ENCODE results near the gene SLC43A2. TPM values are rescaled to one million over a fixed set of nuclear protein-coding genes. Genes with fewer than 3 reads are reported as not detected.

The SLC43A2 gene
- total and polyA plus RNA-seq, 4 donors, result 17.2 to 42.8 (median 29.8) TPM

DNA sequence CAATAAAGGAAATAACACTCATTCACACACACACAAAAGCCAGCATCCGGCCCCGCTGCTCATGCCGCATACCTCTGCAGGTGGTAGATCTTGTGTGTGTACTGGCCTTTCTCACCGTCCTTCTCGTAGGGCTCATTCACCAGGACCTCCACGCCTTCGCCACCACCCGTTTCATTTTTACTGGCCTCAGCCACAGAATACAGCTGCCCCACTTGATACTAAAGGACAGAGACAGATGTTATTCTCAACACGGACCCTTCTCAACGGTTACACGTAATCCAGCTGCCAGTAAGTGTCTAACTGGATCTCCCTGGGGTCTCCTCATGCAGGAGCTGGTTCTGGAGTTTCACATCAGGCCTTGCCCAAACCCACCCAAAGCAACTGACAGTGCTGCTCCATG, 75.7 kb downstream of the SLC43A2 start:
- 85% methylated on average over 8 of the region's 11 CpGs for WGBS (ENCODE audit: insufficient coverage)
- H3K36me3 ChIP-seq (ENCODE audit: control insufficient read depth, insufficient read depth, low read length), result peaks cover 76% of the 10 kb centered on the region

DNA sequence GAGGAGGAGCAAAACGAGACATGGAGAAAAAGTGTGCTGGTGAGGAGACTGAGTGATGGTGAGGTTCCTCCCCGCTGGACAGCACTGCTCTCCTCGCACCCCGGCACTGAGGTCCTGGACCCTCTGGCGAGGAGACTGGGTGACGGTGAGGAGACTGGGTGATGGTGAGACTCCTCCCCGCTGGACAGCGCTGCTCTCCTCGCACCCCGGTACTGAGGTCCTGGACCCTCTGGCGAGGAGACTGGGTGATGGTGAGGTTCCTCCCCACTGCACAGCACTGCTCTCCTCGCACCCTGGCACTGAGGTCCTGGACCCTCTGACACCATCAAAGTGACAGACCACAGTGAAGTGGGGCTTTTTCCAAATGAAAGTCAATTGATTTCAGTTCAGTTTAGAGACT, 76.9 kb downstream of the SLC43A2 start:
- peaks cover 25% of the 10 kb centered on the region for H3K4me1 ChIP-seq (ENCODE audit: control insufficient read depth, insufficient read depth, low read length)
- WGBS (ENCODE audit: insufficient coverage), result 98% methylated on average over 11 of the region's 12 CpGs
- H3K27me3 ChIP-seq (ENCODE audit: control insufficient read depth, insufficient read depth, low read length), result no peaks in the 10 kb centered on the region
- H3K27ac ChIP-seq (ENCODE audit: low read depth, low read length), result no peak overlapping the region
- H3K4me3 ChIP-seq (ENCODE audit: low read depth, low read length), result no peak overlapping the region
- no peak for DNase-seq (ENCODE audit: low read depth in 4 of 6, low spot score in 6 of 6)
- no peaks in the 10 kb centered on the region for H3K9me3 ChIP-seq (ENCODE audit: control insufficient read depth, insufficient read depth, low read length)
- peaks cover 76% of the 10 kb centered on the region for H3K36me3 ChIP-seq (ENCODE audit: control insufficient read depth, insufficient read depth, low read length)

More for the DNA sequence above, 75.7 kb downstream of the SLC43A2 start:
- Histone ChIP-seq H3K27ac (ENCODE audit: low read depth, low read length) (no peak overlapping the region), H3K27me3 (ENCODE audit: control insufficient read depth, insufficient read depth, low read length) (no peaks in the 10 kb centered on the region), H3K4me1 (ENCODE audit: control insufficient read depth, insufficient read depth, low read length) (peaks cover 37% of the 10 kb centered on the region), H3K9me3 (ENCODE audit: control insufficient read depth, insufficient read depth, low read length) (no peaks in the 10 kb centered on the region), H3K4me3 (ENCODE audit: low read depth, low read length) (no peak overlapping the region)
- DNase-seq (ENCODE audit: low read depth in 4 of 6, low spot score in 6 of 6), result no peak

DNA sequence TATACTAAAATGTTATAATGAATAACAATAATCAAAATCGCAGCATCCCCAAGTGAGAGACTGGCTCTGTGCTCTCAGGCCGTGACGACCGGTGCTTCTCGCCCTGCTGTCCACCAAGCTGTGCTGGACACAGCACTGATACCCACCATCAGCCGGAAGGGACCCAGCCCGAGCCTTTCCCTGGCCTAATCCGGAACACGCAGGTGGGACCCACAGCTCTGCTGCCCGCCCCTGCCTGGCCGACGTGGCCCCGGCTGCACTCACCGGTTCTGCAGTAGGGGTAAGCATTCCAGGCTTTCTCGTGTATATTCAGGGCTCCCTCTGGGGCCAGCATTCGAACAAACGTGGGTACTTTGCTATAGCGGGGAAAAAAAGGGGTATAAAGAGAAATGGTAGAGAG, 80.6 kb downstream of the SLC43A2 start:
- Histone ChIP-seq H3K4me1 (ENCODE audit: control insufficient read depth, insufficient read depth, low read length) (no peaks in the 10 kb centered on the region), H3K27me3 (ENCODE audit: control insufficient read depth, insufficient read depth, low read length) (no peaks in the 10 kb centered on the region), H3K9me3 (ENCODE audit: control insufficient read depth, insufficient read depth, low read length) (no peaks in the 10 kb centered on the region), H3K27ac (ENCODE audit: low read depth, low read length) (no peak overlapping the region), H3K36me3 (ENCODE audit: control insufficient read depth, insufficient read depth, low read length) (peaks cover 78% of the 10 kb centered on the region), H3K4me3 (ENCODE audit: low read depth, low read length) (no peak overlapping the region)
- DNase-seq (ENCODE audit: low read depth in 4 of 6, low spot score in 6 of 6), result no peak
- WGBS (ENCODE audit: insufficient coverage), result 94% methylated on average over 18 of the region's 18 CpGs

DNA sequence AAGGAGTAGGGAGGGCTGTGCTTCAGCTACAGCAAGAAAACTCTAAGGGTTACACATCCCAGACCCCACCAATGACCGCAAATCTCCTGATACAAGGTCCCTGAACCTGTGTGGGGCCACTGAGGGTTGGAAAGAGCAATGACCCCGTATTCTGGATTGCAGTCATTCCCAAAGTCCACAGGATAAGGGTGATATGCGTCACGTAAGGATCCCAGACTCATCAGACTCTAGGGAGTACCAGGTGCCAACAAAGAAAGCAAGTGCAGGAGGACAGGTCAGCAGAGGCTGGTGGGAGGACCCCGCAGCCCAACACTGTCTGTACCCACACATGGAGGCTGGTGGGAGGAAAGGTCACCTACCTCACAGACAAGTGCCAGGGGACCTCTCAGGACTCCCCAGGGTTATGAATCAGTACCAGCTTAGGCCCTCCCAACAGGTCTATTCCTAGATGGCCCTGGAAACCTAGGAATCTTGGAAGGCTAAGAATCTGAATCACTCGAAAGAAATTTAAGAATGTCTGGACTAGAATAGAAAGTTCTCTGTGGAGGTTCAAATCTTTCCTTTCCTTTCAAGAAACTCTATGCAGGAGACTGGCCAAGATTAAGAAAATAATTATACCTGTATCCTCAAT, 82.2 kb downstream of the SLC43A2 start:
- 91% methylated on average over 5 of the region's 6 CpGs for WGBS (ENCODE audit: insufficient coverage)
- H3K27me3 ChIP-seq (ENCODE audit: control insufficient read depth, insufficient read depth, low read length), result no peaks in the 10 kb centered on the region
- peaks cover 83% of the 10 kb centered on the region for H3K36me3 ChIP-seq (ENCODE audit: control insufficient read depth, insufficient read depth, low read length)
- no peak overlapping the region for H3K27ac ChIP-seq (ENCODE audit: low read depth, low read length)
- DNase-seq (ENCODE audit: low read depth in 4 of 6, low spot score in 6 of 6), result no peak
- no peak overlapping the region for H3K4me3 ChIP-seq (ENCODE audit: low read depth, low read length)
- no peaks in the 10 kb centered on the region for H3K4me1 ChIP-seq (ENCODE audit: control insufficient read depth, insufficient read depth, low read length)
- H3K9me3 ChIP-seq (ENCODE audit: control insufficient read depth, insufficient read depth, low read length), result no peaks in the 10 kb centered on the region

DNA sequence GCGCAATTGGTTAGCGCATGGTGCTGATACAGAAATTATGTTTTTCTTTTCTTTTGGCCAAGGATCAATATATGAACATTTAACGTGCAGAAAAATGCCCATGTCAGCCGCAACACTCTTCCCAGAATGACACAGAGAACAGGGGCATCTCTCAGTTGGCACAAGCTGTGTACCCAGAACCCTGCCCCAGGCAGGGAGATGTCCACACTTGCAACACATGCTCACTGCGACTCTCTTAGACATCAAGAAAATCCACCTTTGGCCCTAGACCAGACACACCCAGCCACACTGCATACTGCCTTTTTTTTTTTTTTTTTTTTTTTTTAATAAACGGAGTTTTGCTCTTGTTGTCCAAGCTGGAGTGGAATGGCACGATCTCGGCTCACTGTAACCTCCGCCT, 83.0 kb downstream of the SLC43A2 start:
- Histone ChIP-seq H3K27ac (ENCODE audit: low read depth, low read length) (no peak overlapping the region), H3K4me3 (ENCODE audit: low read depth, low read length) (no peak overlapping the region), H3K27me3 (ENCODE audit: control insufficient read depth, insufficient read depth, low read length) (no peaks in the 10 kb centered on the region), H3K36me3 (ENCODE audit: control insufficient read depth, insufficient read depth, low read length) (peaks cover 82% of the 10 kb centered on the region), H3K9me3 (ENCODE audit: control insufficient read depth, insufficient read depth, low read length) (no peaks in the 10 kb centered on the region), H3K4me1 (ENCODE audit: control insufficient read depth, insufficient read depth, low read length) (no peaks in the 10 kb centered on the region)
- DNase-seq (ENCODE audit: low read depth in 4 of 6, low spot score in 6 of 6), result no peak
- 100% methylated on average over 4 of the region's 9 CpGs for WGBS (ENCODE audit: insufficient coverage)

DNA sequence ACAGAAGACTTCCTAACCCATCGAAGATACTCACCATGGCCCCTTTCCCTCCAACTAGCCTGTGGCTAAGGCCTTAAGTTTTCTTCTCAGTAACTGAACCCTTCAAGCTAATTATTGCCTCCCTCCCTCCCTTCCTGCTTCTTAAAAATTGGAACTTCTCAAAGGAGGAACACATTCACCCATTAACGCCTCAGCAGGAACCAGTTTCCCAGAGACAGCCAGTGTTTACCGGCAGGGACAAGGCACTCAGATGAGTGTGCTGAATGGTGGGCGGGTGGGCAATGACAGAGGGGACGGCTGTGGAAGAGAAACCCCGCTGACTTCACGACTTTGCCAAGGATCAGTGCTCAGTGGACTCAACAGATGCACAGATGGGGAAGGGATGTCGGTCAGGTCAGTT, 86.3 kb downstream of the SLC43A2 start:
- peaks cover 73% of the 10 kb centered on the region for H3K36me3 ChIP-seq (ENCODE audit: control insufficient read depth, insufficient read depth, low read length)
- no peak overlapping the region for H3K27ac ChIP-seq (ENCODE audit: low read depth, low read length)
- 39% methylated on average over 7 of the region's 8 CpGs for WGBS (ENCODE audit: insufficient coverage)

DNA sequence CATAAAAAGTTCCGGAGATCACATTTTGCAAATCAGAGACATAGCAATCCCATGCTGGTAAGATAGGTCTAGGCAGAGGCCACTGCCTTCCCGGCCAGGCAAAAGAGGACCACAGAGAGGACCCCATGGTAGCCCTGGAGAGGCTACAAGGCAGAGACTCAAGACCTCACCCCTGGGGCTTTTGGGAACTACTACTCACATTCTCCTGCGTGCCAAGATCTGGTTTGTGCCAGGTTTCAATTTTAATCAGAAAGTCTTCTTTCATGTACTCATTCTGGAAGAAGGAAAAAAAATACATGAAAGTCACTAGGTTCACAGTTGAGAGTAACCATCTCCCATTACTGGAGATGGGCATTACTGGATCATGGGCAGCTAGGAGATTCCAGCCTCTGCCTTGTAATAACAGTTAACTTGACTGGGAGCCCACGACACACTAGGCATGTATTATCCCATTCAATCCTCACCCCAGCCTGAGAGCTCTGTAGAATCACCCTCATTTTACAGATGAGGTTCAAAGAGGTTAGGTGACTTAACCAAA, 87.2 kb downstream of the SLC43A2 start:
- Histone ChIP-seq H3K27me3 (ENCODE audit: control insufficient read depth, insufficient read depth, low read length) (no peaks in the 10 kb centered on the region), H3K27ac (ENCODE audit: low read depth, low read length) (no peak overlapping the region), H3K36me3 (ENCODE audit: control insufficient read depth, insufficient read depth, low read length) (peaks cover 71% of the 10 kb centered on the region), H3K4me3 (ENCODE audit: low read depth, low read length) (no peak overlapping the region), H3K4me1 (ENCODE audit: control insufficient read depth, insufficient read depth, low read length) (no peaks in the 10 kb centered on the region), H3K9me3 (ENCODE audit: control insufficient read depth, insufficient read depth, low read length) (no peaks in the 10 kb centered on the region)
- no peak for DNase-seq (ENCODE audit: low read depth in 4 of 6, low spot score in 6 of 6)
- WGBS (ENCODE audit: insufficient coverage), result 94% methylated on average over 2 of the region's 4 CpGs

More for the DNA sequence above, 86.3 kb downstream of the SLC43A2 start:
- no peak for DNase-seq (ENCODE audit: low read depth in 4 of 6, low spot score in 6 of 6)
- H3K27me3 ChIP-seq (ENCODE audit: control insufficient read depth, insufficient read depth, low read length), result no peaks in the 10 kb centered on the region
- H3K4me3 ChIP-seq (ENCODE audit: low read depth, low read length), result no peak overlapping the region
- H3K9me3 ChIP-seq (ENCODE audit: control insufficient read depth, insufficient read depth, low read length), result no peaks in the 10 kb centered on the region
- H3K4me1 ChIP-seq (ENCODE audit: control insufficient read depth, insufficient read depth, low read length), result no peaks in the 10 kb centered on the region

DNA sequence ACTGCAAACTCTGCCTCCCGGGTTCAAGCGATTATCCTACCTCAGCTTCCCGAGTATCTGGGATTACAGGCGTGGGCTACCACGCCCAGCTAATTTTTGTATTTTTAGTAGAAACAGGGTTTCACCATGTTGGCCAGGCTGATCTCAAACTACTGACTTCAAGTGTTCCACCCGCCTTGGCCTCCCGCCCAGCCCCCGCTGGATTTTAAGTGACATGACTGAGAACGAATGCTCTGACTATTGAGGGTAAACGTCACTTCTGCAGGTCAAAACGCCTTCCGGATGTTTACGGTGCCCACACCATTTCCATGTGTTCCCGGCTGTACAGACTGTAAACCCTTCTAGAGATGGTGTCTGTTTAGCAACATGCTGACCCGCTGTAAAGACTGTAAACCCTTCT, 88.8 kb downstream of the SLC43A2 start:
- DNase-seq (ENCODE audit: low read depth in 4 of 6, low spot score in 6 of 6), result no peak
- no peak overlapping the region for H3K27ac ChIP-seq (ENCODE audit: low read depth, low read length)
- peaks cover 72% of the 10 kb centered on the region for H3K36me3 ChIP-seq (ENCODE audit: control insufficient read depth, insufficient read depth, low read length)
- no peaks in the 10 kb centered on the region for H3K4me1 ChIP-seq (ENCODE audit: control insufficient read depth, insufficient read depth, low read length)
- no peaks in the 10 kb centered on the region for H3K9me3 ChIP-seq (ENCODE audit: control insufficient read depth, insufficient read depth, low read length)
- no peaks in the 10 kb centered on the region for H3K27me3 ChIP-seq (ENCODE audit: control insufficient read depth, insufficient read depth, low read length)
- H3K4me3 ChIP-seq (ENCODE audit: low read depth, low read length), result no peak overlapping the region
- WGBS (ENCODE audit: insufficient coverage), result 88% methylated on average over 14 of the region's 15 CpGs

DNA sequence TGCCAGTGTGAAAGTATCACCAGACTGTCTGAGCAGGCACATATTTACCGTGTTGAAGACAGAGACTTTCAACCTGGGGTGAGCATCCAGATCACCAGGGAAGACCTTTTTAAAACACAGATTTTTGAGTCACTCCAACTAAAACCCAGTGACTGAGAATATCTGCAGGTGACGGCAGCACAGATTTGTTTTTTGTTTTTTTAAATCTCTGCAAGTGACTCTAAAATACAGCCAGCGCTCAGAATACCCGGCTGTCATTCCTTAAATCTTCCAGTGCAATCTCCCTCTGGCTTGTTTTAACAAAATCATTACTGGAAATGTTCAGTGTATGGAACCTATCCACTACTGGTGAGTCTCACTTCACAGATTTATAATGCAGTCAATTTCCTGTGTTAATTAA, 92.9 kb downstream of the SLC43A2 start:
- no peaks in the 10 kb centered on the region for H3K9me3 ChIP-seq (ENCODE audit: control insufficient read depth, insufficient read depth, low read length)
- peaks cover 77% of the 10 kb centered on the region for H3K36me3 ChIP-seq (ENCODE audit: control insufficient read depth, insufficient read depth, low read length)
- H3K27ac ChIP-seq (ENCODE audit: low read depth, low read length), result no peak overlapping the region
- DNase-seq (ENCODE audit: low read depth in 4 of 6, low spot score in 6 of 6), result no peak
- no peak overlapping the region for H3K4me3 ChIP-seq (ENCODE audit: low read depth, low read length)
- H3K27me3 ChIP-seq (ENCODE audit: control insufficient read depth, insufficient read depth, low read length), result no peaks in the 10 kb centered on the region
- H3K4me1 ChIP-seq (ENCODE audit: control insufficient read depth, insufficient read depth, low read length), result no peaks in the 10 kb centered on the region
- WGBS (ENCODE audit: insufficient coverage), result 97% methylated on average over 3 of the region's 4 CpGs

DNA sequence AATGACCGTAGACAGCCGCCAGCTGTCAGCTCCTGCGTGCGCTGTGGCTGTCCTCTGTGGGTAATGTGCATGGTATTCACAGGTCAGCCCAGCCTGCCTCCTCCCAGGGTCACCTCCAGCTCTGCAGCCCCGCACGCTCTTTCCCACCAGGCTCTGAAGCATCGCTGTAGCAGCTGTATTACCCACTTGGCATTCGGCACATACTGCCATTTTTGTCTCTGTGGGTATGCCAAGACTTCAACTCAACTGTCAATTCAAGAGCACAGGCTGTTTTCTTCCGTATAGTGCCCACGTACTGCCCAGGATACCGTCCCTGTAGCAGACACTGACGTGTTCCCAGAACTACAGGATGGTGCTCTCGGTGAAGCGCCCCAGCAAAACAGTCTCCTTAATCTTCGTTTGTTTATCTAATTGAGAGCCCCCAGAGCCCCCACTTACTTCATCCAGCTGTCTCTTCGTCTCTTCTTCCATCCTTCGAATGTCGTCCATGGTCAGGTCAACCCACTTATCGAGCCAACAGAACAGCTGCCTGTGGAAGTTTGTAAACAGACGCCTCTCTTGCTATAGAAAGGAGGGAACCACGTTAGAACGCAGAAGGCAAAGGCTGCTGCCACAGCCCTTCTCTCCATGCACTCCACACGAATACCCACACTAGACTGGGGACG, 94.8 kb downstream of the SLC43A2 start:
- no peak overlapping the region for H3K27ac ChIP-seq (ENCODE audit: low read depth, low read length)
- no peaks in the 10 kb centered on the region for H3K27me3 ChIP-seq (ENCODE audit: control insufficient read depth, insufficient read depth, low read length)
- no peak overlapping the region for H3K4me3 ChIP-seq (ENCODE audit: low read depth, low read length)
- DNase-seq (ENCODE audit: low read depth in 4 of 6, low spot score in 6 of 6), result no peak
- 88% methylated on average over 20 of the region's 24 CpGs for WGBS (ENCODE audit: insufficient coverage)
- H3K9me3 ChIP-seq (ENCODE audit: control insufficient read depth, insufficient read depth, low read length), result no peaks in the 10 kb centered on the region
- H3K4me1 ChIP-seq (ENCODE audit: control insufficient read depth, insufficient read depth, low read length), result no peaks in the 10 kb centered on the region
- peaks cover 68% of the 10 kb centered on the region for H3K36me3 ChIP-seq (ENCODE audit: control insufficient read depth, insufficient read depth, low read length)
